Hepatocyte (in vitro differentiated cells): ENCODE data around the gene SLC25A34. TPM values are rescaled to one million over a fixed set of nuclear protein-coding genes. Genes with fewer than 3 reads are reported as not detected.

ENCODE experiments used
- DNase-seq: peaks from one replicate; pipeline ENCODE4 v3.0.0-alpha.2; 2016; ENCODE audit warnings: low spot score
- H2AFZ ChIP-seq: fragments of 200-600 bp; sonication (generic); 2 replicates; pipeline ENCODE4 v1.6.0; 2016; ENCODE audit warnings: antibody characterized with exemption, mild to moderate bottlenecking
- H3K27ac ChIP-seq: fragments of 200-600 bp; sonication (generic); 2 replicates; pipeline ENCODE4 v1.5.1; 2016; ENCODE audit warnings: mild to moderate bottlenecking
- H3K27me3 ChIP-seq: fragments of 200-600 bp; sonication (generic); 2 replicates; pipeline ENCODE4 v1.6.1; 2016
- H3K36me3 ChIP-seq: fragments of 200-600 bp; sonication (generic); replicated peaks from 2 replicates; pipeline ENCODE4 v1.5.1; 2016; ENCODE audit warnings: low read depth; ENCODE audit not compliant: insufficient read depth
- H3K4me1 ChIP-seq: fragments of 200-600 bp; sonication (generic); 2 replicates; pipeline ENCODE4 v1.5.1; 2016; ENCODE audit warnings: mild to moderate bottlenecking, moderate library complexity; ENCODE audit not compliant: insufficient read depth
- H3K4me2 ChIP-seq: fragments of 200-600 bp; sonication (generic); 2 replicates; pipeline ENCODE4 v1.6.0; 2016
- H3K4me3 ChIP-seq: fragments of 200-600 bp; sonication (generic); 2 replicates; pipeline ENCODE4 v1.5.1; 2016; ENCODE audit warnings: mild to moderate bottlenecking
- H3K79me2 ChIP-seq: fragments of 200-600 bp; sonication (generic); 2 replicates; pipeline ENCODE4 v1.6.0; 2017; ENCODE audit warnings: mild to moderate bottlenecking
- H3K9me2 ChIP-seq: fragments of 200-600 bp; sonication (generic); replicated peaks from 2 replicates; pipeline ENCODE4 v1.6.0; 2017; ENCODE audit warnings: mild to moderate bottlenecking; ENCODE audit not compliant: insufficient read depth
- H3K9me3 ChIP-seq: fragments of 200-600 bp; sonication (generic); 2 replicates; pipeline ENCODE4 v1.5.1; 2016; ENCODE audit warnings: low read depth, mild to moderate bottlenecking
- H4K20me1 ChIP-seq: fragments of 200-600 bp; sonication (generic); 2 replicates; pipeline ENCODE4 v1.6.0; 2016; ENCODE audit warnings: mild to moderate bottlenecking; ENCODE audit not compliant: insufficient read depth, poor library complexity, severe bottlenecking
- EZH2 ChIP-seq: fragments of 200-600 bp; sonication (generic); IDR thresholded peaks from 2 replicates; pipeline ENCODE4 v1.6.1; 2016; ENCODE audit warnings: antibody characterized with exemption, mild to moderate bottlenecking, borderline replicate concordance
- EZH2phosphoT487 ChIP-seq: fragments of 200-600 bp; sonication (generic); IDR thresholded peaks from one replicate; pipeline ENCODE4 v1.6.1; 2018; ENCODE audit warnings: antibody characterized with exemption, mild to moderate bottlenecking, low read depth, moderate library complexity; ENCODE audit not compliant: unreplicated experiment, severe bottlenecking
- WGBS: methylation state at CpG from one replicate; pipeline ENCODE4 v1.1.6; 2016; ENCODE audit warnings: low lambda C conversion rate; ENCODE audit errors: missing lambda C conversion rate; 5-methylcytosine and 5-hydroxymethylcytosine counted together
- polyA plus RNA-seq: library from polyadenylated mRNA; unstranded; fragments of >200 nt; fragmentation: Nextera tagmentation; extraction: Ambion mirVana; gene quantifications from 2 replicates; pipeline ENCODE4 v1.2.1, GENCODE V29; 2016
- total RNA-seq: library from RNA; depleted of rRNA; stranded (reverse); fragments of >200 nt; gene quantifications from 2 replicates; pipeline ENCODE4 v1.2.3, GENCODE V29; 2014
- TF ChIP-seq, protein P1 (sequence below): fragments of 200-600 bp; sonication (generic); IDR thresholded peaks from 2 replicates; pipeline ENCODE4 v1.5.1; 2016; ENCODE audit warnings: antibody characterized with exemption, mild to moderate bottlenecking; ENCODE audit not compliant: poor library complexity

The SLC25A34 gene
- total and polyA plus RNA-seq, 2 experiments from 2014 or later: 0.71 to 0.87 TPM

DNA sequence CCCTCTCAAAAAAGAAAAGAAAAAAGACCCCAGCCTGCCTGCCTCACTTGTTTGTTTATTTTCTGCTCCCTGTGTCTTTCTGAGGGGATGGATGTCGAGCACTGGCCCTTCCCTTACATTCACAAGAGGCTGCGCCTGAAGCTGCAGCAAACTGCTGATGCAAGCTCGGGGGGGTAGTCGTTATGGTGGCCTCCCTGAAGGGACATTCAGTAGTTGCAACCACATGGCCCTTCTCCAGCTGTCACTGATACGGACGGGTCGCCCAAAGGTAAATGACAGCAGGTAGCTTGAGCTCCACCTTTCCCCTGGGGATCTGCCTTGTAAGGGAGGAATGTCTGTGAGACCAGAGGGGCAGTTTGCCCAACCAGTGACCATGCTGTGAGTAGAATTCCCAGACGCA lies 34.3 kb upstream of the SLC25A34 start:
- H3K4me2 ChIP-seq: no peak overlapping the region
- no peak overlapping the region for H3K4me3 ChIP-seq
- H3K4me1 ChIP-seq: peaks cover 14% of the 10 kb centered on the region
- TF ChIP-seq, protein P1, sequence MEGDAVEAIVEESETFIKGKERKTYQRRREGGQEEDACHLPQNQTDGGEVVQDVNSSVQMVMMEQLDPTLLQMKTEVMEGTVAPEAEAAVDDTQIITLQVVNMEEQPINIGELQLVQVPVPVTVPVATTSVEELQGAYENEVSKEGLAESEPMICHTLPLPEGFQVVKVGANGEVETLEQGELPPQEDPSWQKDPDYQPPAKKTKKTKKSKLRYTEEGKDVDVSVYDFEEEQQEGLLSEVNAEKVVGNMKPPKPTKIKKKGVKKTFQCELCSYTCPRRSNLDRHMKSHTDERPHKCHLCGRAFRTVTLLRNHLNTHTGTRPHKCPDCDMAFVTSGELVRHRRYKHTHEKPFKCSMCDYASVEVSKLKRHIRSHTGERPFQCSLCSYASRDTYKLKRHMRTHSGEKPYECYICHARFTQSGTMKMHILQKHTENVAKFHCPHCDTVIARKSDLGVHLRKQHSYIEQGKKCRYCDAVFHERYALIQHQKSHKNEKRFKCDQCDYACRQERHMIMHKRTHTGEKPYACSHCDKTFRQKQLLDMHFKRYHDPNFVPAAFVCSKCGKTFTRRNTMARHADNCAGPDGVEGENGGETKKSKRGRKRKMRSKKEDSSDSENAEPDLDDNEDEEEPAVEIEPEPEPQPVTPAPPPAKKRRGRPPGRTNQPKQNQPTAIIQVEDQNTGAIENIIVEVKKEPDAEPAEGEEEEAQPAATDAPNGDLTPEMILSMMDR: no peak
- TF ChIP-seq EZH2: no peak
- TF ChIP-seq EZH2phosphoT487: no peak
- no peak for DNase-seq
- no peaks in the 10 kb centered on the region for H3K36me3 ChIP-seq
- H3K79me2 ChIP-seq: peaks cover 88% of the 10 kb centered on the region
- peaks cover 5% of the 10 kb centered on the region for H4K20me1 ChIP-seq
- no peaks in the 10 kb centered on the region for H3K9me2 ChIP-seq
- no peak overlapping the region for H3K27ac ChIP-seq
- H2AFZ ChIP-seq: no peak overlapping the region
- WGBS: 93% methylated on average over 8 of the region's 8 CpGs
- H3K27me3 ChIP-seq: no peaks in the 10 kb centered on the region
- no peaks in the 10 kb centered on the region for H3K9me3 ChIP-seq

DNA sequence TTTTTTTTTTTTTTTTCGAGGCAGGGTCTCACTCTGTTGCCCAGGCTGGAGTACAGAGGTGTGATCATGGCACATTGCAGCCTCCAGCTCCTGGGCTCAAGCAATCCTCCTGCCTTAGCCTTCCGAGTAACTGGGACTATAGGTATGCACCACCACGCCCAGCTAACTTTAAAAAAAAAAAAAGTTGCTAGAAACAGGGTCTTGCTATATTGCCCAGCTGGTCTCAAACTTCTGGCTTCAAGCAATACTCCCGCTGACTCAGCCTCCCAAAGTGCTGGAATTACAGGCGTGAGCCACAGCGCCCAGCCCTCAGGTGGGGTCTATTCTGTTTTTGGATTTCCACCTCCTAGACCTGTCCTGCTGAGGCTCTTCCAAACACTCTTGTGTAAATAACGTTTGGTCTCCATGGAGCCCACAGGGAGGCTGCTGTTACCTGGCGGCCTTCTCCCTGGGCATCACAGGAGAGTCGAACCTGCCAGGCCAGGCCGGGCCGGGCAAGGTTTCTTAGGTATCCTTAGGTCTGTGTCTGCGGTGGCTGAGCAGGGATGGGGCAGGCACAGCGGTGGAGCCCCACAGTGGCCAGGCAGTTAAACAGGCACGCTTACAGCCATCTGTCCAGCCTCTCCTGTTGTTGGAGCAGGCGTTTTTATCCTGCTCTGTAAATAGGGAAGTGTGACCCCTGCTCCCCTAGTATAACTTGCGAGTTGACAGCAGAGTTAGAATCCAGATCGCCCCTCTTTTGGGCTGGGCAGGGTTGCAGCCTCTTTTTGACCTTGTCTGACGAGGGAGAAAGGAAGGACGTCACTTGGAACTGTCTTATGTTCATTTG lies 33.1 kb upstream of the SLC25A34 start:
- no peaks in the 10 kb centered on the region for H3K27me3 ChIP-seq
- peaks cover 88% of the 10 kb centered on the region for H3K79me2 ChIP-seq
- H3K9me2 ChIP-seq: no peaks in the 10 kb centered on the region
- TF ChIP-seq EZH2: no peak
- TF ChIP-seq, protein P1: peak; percentile 23
- no peak for TF ChIP-seq EZH2phosphoT487
- 75% methylated on average over 17 of the region's 19 CpGs for WGBS
- peaks cover 14% of the 10 kb centered on the region for H3K4me1 ChIP-seq
- H3K27ac ChIP-seq: peak overlapping the region; percentile 85
- H3K4me3 ChIP-seq: no peak overlapping the region
- no peaks in the 10 kb centered on the region for H3K36me3 ChIP-seq
- peak overlapping the region; percentile 60 for H3K4me2 ChIP-seq
- H2AFZ ChIP-seq: no peak overlapping the region
- peaks cover 5% of the 10 kb centered on the region for H4K20me1 ChIP-seq
- H3K9me3 ChIP-seq: no peaks in the 10 kb centered on the region
- DNase-seq: peak; percentile 39

DNA sequence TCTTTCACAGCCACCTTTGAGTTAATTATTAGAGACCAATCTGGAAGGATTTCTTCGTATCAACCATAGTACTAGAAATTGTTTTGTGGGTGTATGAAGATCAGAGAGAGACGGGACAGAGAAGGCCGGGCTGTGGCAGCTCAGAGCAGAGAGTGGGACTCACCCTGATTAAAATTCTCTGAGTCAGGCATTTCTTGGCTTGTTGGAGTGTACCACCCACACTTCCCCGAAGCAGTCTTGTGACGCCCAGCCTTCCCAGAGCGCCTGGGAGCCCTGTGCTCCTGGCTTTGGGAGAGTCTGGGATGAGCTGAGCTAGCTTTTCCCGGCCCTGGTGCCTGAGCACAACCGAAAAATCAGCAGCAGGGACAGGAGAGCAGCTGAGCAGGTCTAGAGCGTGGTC lies 32.5 kb upstream of the SLC25A34 start:
- no peak overlapping the region for H3K4me3 ChIP-seq
- 47% methylated on average over 9 of the region's 9 CpGs for whole genome bisulfite sequencing
- no peak for TF ChIP-seq EZH2
- no peaks in the 10 kb centered on the region for H3K27me3 ChIP-seq
- H2AFZ ChIP-seq: no peak overlapping the region
- H4K20me1 ChIP-seq: peaks cover 5% of the 10 kb centered on the region
- peak overlapping the region; percentile 60 for H3K4me2 ChIP-seq
- H3K9me3 ChIP-seq: no peaks in the 10 kb centered on the region
- peak; percentile 86 for DNase-seq
- peak overlapping the region; percentile 85 for H3K27ac ChIP-seq
- peaks cover 90% of the 10 kb centered on the region for H3K79me2 ChIP-seq
- H3K9me2 ChIP-seq: no peaks in the 10 kb centered on the region
- peaks cover 14% of the 10 kb centered on the region for H3K4me1 ChIP-seq
- H3K36me3 ChIP-seq: no peaks in the 10 kb centered on the region

DNA sequence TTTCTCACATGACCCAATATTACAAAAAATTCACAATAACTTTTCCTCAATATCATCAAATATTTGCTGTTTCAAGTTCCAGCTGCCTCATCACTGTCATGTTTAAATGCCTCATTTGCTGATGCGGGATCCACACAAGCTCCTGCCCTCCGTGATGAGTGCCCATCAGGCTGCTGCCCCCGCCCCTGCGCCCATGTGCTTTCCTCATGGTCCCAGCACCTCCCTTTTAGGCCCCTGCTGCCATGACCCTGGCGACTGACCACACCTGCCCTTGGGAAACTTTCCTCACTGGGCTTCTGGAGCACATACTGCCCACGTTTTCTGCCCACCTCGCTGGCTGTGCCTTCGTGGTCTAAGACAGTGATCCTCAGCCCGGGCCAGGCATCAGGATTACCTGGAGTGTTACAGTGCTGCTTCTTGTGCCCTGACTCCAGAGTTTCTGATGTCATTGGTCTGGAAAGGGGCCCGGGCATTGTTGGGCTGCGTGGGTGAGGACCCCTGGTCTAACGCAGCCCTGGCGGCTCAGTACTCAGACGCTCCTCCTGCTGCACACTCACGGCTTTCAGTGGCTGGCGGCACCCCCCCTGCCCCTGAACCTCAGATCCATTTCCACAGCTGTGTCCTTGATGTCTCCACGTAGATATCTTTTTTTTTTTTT lies 31.4 kb upstream of the SLC25A34 start:
- Histone ChIP-seq H3K4me2 (no peak overlapping the region), H3K4me1 (peaks cover 14% of the 10 kb centered on the region), H3K79me2 (peaks cover 90% of the 10 kb centered on the region), H3K27ac (peak overlapping the region; percentile 85), H2AFZ (no peak overlapping the region), H3K27me3 (no peaks in the 10 kb centered on the region), H4K20me1 (peaks cover 3% of the 10 kb centered on the region), H3K36me3 (no peaks in the 10 kb centered on the region), H3K9me2 (no peaks in the 10 kb centered on the region), H3K4me3 (no peak overlapping the region), H3K9me3 (no peaks in the 10 kb centered on the region)
- TF ChIP-seq EZH2 (no peak), EZH2phosphoT487 (no peak)
- TF ChIP-seq, protein P1: no peak
- WGBS: 95% methylated on average over 17 of the region's 17 CpGs
- no peak for DNase-seq
